HG03571 (cell line): Measurements from ENCODE around the gene GPR156.
"Not testable (repeated sequence)": the region's sequence is repeated elsewhere in the genome, so short reads cannot be mapped to it uniquely, and the experiment has no call there.

Source experiments
- ATAC-seq: cut with Tn5 transposase; IDR thresholded peaks from one replicate; pipeline ENCODE4 v1.9.1; 2021; ENCODE audit not compliant: unreplicated experiment

The GPR156 gene

DNA sequence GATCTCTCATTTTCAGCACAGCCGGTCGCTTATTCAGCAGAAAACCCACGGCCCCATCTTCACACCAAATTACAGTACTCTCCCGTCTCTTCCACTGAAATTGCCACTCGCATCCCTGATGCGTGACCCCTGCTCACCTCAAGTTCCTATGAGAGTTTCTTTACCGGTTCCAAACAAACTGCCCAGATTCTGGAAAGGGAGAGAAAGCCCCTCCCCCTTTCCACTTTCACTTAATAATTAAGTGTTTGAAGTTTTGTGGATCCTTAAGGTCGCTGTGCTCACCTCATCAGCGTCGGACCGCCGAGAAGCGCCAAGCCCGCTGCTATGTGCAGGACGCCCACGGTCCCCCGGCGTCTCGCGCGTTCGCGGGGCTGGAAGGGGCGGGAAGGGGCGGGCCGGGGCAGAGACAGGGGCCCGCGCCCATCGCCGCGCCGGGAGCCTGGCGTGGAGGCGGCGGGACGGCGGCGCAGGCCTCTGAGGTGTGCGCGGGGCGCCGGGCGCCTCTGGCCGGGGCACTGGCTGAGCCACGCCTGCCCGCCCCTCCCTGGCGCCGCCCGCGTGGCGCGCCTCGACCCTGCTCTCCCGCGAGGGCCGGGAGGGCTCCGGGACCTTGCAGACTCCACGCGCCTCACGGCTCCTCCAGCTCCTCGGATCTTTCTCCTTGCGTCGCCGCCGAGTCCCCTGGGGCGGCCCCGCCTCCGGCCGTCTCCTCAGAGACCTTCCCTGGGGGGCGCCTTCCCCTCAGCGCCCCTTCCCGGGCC lies at the start of gene GPR156:
Gene GPR156, minus strand, starts transcription at position 476 of the 761 bp plus-strand sequence. CDS start 41,124 bp downstream, outside the sequence.
- ATAC-seq: no peak

DNA sequence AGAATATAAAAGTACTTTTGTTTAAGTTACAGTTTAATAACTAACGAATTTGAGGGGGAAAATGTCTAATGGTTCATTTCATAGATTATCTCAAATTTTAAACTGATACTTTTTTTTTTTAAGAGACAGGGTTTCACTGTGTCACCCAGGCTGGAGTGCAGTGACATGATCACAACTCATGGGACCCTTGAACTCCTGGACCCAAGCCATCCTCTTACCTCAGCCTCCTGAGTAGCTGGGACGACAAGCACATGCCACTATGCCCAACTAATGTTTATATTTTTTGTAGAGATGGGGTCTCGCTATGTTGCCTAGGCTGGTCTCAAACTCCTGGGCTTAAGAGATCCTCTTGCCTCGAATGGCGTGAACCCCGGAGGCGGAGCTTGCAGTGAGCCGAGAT lies 47.6 kb upstream of the GPR156 start:
- ATAC-seq: no peak

DNA sequence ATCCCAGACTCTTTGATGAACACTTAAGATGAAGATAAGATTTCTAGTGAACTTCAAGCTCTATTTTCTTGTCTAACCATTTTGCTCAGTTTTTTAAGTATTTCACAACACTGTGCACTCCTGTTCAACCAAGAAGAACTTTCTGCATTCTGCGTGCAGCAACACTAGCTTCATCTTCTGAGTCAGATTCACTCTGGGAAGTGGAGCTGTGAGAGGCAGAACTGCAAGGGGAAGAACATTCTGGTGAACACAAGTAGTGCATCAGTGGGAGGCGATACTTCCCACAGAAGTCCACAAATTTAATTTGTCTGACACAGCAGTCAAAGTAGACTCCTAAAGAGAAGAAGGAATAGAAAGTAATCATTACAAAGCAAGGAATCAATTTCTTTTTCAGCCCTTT lies 46.1 kb upstream of the GPR156 start:
- no peak for ATAC-seq

DNA sequence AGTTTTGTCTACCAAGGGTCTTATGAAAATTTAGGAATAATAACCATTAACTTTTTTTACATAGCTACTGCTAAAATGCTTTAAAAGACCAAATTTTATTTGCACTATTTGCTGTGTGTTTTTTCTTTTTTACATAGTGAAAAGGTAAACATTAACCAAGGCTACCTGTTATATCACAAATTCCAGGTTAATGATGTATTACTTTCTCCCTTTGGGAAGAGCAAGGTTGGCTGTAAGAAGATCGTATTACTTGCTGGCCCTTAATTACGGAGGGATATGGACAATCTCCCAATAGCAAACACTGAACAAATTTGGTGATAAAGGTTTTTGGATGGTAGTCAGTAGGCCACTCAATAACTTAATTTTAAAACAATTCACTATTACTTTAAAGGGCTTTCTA lies 41.8 kb upstream of the GPR156 start:
- ATAC-seq: no peak

DNA sequence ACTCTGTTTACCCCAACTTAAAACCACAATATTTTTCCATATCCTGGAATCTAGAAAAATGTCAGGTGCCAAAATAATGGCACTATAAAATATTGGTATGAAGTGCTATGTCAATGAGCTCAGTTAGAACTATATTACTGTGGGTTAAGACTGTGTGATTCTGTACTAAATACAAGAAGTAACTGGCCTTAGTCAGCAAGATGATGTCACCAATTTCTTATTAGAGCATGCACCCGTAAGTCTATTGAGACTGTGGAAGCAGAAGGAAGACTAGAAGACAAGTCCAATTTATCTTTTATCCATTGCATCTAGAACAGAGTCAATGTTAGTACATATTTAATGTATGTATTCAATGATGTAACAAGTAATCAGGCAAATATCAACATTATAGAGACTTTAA lies 39.2 kb upstream of the GPR156 start:
- no peak for ATAC-seq

DNA sequence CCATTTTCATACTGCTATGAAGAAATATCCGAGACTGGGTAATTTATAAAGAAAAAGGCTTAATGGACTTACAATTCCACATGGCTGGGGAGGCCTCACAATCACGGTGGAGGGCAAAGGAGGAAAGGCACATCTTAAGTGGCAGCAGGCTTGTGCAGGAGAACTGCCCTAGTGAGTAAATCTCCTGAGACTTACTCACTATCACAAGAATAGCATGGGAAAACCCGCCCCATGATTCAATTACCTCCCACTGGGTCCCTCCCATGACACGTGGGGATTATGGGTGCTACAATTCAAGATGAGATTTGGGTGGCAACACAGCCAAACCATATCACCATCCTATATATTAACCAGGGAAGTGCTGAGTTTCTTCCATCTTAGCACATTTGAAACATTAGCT lies 38.7 kb upstream of the GPR156 start:
- not testable (repeated sequence) for ATAC-seq

DNA sequence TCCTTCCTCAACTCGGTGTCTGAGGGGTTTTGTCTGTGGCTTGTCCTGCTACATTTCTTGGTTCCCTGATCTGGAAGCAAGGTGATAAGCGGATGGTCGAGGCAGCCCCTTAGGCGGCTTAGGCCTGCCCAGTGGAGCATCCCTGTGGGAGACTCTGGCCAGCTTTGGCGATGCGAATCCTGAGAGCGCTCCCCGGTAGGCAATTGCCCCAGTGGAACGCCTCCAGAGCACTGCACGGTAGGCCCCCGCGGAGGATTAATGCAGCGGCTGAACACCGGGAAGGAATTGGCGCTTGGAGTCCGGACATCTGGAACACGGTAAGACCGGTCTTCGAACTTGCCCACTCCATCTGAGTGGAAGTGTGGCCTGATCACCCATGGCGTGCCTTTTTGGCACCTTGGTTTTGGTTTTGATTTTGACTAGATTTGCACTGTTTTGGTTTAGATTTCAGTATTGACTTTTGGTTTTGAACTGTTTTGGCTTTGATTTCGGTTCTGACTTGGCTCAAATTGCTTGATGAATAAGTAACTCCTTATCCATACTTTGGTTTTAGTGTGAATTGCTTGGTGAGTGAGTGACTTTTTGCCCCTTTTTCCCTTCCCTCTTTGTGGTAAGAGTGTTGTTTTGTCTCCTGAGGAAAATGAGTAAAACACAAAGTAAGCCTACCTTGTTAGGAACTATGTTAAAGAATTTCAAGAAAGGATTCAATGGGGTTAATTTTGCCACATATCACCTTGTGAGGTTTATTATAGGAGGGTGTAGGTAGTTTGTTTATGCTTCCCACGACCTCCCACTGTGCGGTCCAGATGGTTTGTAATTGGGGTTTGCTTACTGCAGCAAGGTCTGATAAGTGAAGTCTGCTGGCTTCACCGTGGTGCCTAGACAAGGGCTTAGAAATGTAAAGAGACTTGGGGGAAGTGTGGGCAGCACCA lies 27.1 kb upstream of the GPR156 start:
- ATAC-seq: no peak

DNA sequence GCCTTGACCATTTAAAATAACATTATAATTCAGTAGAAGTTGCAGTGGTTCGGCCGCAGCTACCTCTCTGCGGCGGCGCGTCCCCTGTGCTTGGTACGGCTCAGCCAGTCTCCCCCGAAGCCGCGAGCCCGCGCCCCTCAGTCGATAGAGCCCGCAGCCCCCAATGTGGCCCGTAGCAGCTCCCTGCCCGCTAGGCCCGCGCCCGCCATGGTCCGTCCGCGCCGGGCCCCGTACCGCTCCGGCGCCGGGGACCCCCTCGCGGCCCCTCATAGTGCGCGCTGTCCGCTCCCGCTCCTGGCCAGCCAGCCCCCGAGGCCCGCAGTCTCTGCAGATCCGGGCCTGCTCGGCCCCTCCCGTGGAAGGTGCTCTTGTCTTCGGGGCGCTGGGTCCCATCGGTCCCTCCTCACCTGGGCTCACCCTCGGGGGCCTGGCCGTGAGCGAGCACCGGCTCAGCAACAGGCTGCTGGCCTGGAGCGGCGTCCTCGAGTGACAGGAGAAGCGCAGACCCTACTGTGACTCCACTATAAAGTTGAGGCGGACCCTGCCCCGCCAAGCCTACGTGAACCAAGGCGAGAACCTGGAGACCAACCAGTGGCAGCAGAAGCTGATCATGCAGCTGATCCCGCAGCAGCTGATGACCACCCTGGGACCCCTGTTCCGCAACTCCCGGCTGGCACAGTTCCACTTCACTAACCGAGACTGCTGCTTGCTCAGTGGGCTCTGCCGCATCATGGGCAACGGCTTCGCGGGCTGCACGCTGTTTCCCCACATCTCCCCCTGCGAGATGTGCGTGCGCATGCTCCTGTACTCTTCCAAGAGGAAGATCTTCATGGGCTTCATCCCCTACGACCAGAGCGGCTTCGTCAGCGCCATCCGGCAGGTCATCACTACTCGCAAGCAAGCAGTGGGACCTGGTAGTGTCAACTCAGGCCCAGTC lies 21.8 kb upstream of the GPR156 start:
- ATAC-seq: no peak

DNA sequence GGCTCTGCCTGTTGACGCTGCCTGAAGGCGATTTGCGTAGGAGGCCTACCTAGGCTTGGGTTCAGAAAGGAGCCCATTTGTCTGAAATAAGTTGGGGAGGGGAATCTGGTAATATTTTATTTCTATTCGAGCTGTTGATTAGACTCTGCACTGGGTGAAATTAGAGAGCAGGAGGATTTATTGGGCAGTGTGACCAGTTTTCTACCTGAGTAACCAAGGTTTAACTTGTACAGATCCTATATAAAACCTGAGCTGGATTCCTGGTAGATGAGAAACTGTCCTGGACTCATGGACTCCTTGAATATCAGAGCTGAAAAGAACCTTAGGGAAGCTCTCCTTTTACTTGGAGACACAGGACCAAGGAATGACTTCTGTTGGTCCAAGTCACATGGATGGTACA lies 19.6 kb upstream of the GPR156 start:
- ATAC-seq: no peak

DNA sequence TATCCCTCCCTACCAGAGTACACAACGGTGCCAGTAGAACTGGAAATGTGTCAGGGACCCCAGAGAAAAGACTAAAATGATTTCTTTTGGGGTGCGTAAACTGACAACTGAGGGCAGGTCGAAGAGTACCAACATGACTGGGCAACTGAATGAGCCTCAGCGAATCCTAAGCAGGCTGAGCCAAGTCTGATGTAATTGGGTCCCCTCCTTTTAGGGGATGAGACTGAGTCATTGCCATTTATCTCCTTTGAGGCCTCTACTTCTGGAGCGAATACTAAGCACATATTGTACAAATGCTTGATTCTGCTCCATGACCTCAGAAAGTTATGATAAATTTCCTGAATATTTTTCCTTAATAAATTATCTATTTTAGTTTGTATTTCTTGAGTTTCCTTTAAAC lies 17.3 kb upstream of the GPR156 start:
- no peak for ATAC-seq

DNA sequence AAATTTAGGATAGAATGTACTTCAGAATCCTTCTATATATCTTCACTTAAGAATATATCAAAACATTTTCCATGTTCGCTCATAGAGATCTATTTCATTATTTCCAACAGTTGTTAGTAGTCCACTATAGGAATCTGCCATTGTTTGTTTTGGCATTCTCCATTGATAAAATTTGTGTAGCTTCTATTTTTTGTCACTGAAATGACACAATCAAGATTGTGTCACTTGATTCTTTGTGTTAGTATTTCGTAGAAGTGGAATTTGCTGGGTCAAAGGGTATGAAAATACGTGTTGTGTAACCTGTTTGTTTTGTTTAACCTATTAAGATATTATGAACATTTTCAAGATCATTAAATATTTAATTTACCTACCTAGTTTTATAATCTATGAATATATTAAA lies 15.9 kb upstream of the GPR156 start:
- no peak for ATAC-seq

DNA sequence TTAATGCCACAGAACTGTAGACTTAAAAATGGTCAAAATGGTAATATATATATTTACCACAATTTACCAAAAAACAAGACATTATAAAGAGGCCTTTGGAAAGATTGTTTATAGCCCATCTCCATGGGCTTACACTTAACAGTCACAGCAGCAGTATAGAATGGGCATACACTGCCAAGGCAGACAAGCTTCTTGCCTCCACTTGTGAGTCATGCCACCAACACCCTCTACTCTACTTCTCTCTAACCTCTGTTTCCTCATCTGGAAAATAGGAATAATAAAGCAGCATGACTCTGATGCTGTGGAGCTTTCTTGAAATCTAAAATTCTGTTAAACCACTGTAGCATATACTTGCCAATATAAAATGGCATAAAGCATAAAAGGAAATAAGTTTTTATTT lies 14.4 kb upstream of the GPR156 start:
- ATAC-seq: no peak

DNA sequence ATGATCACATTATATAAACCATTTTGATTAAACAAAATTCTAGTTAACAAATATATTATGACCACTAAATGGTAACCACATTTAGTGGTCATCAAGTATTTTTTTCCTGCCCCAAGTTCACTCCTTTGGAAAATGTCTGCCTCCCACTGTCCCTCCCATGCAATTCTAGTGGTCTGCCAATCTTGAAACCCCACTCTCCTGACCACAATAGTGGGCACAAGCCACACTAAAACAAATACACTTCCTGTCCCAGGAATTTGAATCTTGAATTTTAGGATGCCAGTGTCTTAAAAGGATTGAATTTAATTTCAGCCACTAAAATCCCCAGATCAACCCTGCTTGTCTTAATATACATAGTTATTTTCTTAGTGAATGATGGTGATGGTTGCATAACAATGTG lies 14.0 kb upstream of the GPR156 start:
- no peak for ATAC-seq

DNA sequence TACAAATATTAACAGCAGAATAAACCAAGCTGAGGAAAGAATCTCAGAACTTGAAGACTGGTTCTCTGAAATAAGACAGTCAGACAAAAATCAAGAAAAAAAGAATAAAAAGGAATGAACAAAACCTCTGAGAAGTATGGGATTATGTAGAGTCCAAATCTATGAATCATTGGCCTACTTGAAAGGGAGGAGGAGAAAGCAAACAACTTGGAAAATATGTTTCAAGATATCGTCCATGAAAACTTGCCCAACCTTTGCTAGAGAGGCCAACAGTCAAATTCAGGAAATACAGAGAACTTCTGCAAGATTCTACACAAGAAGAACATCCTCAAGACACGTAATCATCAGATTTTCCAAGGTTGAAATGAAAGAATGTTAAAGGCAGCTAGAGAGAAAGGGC lies 6.5 kb upstream of the GPR156 start:
- ATAC-seq: not testable (repeated sequence)

DNA sequence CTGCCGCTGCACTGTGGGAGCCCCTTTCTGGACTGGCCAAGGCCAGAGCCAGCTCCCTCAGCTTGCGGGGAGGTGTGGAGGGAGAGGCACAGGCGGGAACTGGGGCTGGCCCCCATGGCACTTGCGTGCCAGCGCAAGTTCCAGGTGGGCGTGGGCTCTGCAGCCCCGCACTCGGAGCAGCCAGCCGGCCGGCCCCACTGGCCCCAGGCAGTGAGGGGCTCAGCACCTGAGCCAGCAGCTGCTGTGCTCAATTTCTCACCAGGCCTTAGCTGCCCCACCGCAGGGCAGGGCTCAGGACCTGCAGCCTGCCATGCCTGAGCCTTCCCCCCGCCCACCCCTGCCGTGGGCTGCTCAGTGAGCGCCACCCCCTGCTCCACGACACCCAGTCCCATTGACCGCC lies 4.6 kb upstream of the GPR156 start:
- ATAC-seq: no peak

DNA sequence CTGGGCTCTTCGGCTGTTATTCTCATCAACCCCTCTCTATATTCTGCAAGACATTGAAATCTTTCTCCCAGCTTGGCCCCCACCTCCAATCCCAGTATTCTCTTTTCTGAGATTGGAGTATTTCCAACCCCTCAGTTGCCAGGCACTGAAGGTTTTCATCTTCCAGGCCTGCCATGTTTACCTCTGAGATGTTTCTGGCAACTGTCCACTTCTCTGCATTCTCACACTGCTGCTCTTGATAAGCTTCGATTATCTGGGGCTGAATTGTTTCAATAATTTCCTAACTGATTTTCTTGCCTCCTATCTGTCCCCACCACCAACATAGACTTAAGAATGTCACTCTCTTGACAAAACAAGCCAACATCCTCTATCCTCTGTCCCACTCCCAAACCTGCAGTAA lies 1.4 kb upstream of the GPR156 start:
- ATAC-seq: no peak

DNA sequence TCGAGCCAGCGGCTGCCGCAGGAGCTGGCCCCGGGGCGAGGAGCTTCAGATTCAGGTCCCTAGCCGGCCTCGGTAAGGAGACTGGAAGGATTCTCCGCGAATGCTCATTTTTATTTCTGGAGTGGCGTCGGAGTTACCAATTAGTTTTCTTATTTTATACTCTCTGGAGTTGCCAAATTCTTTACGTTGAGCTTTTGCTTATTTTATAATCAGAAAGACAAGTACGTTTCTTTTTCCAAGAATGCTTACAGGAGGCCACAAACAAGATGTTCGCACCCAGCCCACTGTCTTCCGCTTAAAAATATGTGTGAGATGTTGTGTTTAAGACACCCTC lies 453 bp upstream of the GPR156 start:
- ATAC-seq: no peak

DNA sequence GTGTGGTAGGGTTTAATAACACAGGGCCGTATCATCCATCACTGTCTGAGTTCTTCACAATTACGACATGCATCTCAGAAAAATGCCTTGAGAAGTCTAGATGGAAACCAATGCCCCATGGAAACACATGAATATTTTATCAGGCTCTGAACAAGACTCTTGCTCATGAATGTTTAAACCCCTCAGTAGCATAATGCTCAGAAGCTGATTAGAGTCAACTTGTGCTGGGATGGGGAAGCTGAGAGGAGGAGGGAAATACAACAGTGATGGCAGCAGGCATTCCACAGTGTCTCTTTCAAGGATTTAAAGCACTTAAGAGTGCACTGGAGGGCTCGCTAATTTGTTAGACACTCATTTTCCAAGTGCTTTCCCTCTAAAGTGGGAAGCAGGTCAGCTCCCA lies 3.8 kb downstream of the GPR156 start:
- no peak for ATAC-seq

DNA sequence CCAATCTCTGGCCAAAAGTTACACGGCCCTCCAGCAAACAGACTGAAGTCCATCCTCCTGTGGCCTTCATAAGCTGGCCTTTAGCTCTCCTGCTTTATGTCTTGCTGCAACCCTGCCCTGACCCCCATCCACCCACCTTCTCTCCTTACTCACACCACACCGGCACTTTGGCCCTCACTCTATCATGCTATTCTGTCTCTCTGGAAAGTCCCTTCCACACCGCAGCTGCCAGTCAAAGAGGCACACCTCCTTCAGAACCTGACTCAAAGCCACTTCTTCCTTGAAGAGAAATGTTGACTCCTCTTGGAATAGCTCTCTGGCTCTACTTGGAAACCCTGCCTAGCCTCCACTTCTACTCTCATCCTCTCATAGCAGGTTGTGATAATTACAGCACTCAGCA lies 4.5 kb downstream of the GPR156 start:
- no peak for ATAC-seq

DNA sequence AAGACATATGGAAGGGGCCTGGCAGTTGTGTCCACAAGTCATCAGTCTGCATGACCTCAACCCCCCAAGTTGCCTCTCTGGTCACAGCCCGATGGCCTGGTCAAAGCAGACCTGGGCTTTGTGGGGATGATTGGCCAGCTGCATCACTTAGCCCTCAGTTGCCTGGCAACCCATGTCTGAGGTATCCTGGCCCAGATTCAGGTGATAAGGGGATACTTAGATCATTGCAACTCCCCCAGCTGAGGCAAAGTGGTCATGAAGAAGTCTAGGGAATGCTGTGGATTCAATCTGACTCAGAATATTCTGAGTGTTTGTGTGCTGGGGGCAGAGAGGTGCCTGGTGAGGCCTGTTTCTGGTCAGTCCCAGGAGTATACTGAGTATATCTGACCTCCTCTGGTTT lies 5.0 kb downstream of the GPR156 start:
- ATAC-seq: no peak

DNA sequence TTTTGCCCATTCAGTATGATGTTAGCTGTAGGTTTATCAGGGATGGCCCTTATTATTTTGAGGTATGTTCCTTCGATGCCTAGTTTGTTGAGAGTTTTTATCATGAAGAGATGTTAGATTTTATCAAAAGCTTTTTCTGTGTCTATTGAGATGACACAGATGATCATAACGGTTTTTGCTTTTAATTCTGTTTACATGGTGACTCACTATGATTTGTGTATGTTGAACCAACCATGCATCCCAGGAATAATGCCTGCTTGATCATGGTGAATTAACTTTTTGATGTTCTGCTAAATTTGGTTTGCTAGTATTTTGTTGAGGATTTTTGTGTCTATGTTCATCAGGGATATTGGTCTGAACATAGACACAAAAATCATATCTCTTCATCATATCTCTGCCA lies 8.3 kb downstream of the GPR156 start:
- ATAC-seq: no peak
